GM21367 (cell line): ENCODE results near the gene LSAMP.
A peak's percentile ranks its signal among the peaks of the same experiment; 100 is the strongest.
"Not testable (repeated sequence)": the region's sequence is repeated elsewhere in the genome, so short reads cannot be mapped to it uniquely, and the experiment has no call there.

ENCODE experiments used
- ATAC-seq: cut with Tn5 transposase; IDR thresholded peaks from one replicate; pipeline ENCODE4 v1.9.1; 2021; ENCODE audit not compliant: unreplicated experiment

LSAMP gene

DNA sequence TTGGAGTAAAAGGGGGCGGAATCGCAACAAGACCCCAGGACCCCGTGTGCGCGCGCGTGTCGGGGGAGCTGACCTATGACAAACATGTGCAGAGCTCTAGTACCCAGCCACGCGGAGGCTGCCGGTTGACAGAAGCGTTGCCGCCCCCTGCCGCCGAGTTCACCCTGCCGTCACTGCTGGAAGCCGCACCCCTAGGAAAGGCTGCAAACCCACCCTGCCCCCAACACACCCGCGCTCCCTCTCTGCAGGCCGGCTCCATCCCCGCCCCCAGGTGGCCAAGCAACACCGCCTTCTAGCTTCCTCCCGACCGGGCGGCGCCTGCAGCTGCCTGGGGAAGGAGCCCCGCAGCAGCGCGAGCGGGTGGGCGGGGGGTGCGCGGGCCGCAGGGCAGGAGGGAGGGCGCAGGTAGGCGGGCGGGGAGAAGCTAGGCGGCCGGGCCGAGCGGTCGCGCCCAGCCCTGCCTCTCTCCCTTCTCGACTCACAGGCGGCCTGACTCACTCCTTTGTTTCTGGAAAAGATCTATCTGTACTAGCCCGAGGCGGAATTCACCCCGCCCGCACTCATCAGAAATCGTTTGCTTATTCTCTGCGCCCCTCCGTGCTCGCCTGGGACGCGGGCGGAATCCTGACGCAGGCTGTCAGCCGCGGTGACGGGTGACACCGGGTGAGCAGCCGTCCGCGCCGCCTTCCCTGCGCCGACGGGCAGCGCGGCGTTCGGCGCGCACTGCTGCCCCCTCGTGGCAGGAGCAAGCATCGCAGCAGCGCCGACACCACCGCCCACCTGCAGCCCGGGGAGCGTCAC is 661.1 kb downstream of the LSAMP start:
- ATAC-seq: peak; percentile 90

GRCh38 chr3:115783426-115783825 is 661.9 kb downstream of the LSAMP start:
- ATAC-seq: not testable (repeated sequence)

GRCh38 chr3:115779011-115779410 is 666.3 kb downstream of the LSAMP start:
- ATAC-seq: no peak

GRCh38 chr3:115772951-115773350 is 672.3 kb downstream of the LSAMP start:
- no peak for ATAC-seq

- ATAC-seq: no peak
Measured at GRCh38 chr3:115768661-115769060, 676.6 kb downstream of the LSAMP start.

DNA sequence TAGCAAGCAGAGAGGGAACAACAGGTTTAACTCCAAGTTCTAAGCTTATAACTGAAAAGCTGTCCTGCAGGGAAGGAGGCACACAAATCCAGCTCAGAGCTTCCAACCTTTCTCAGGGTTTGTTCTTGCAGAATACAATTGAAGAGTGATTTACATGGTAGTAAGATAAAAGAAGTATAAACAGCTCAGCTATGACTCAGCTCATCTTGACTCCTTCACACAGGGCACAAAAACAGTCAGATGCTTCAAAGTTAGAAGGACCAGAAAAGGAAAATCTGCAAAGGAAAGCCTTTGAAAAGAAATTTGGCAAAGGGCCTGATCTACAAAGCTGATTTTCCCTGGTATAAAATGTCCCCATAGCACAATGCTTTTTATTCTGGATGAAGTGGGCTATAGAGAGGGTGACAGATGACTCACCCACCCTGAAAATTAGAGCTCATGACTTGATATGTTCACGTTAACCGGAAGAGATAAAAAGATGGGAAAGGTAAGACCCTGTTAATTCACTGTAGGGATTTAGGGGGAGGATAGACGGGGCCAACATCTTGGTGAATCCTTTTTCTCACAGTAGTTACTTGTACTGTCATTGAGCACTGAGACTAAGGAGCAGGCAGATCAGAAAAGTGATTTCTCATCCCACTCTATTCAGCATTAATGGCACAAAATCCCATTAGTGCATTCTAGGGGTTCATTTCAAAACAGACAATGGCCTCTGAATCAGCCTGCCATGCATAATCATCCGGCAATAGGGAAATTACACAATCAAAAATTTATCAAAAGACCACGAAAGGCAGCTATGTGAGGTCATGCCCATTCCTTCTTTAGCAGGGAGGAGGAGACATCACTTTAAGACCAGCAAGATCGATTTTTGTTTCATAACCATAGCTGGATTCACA is 678.5 kb downstream of the LSAMP start:
- ATAC-seq: no peak

GRCh38 chr3:115761927-115762305 is 683.4 kb downstream of the LSAMP start:
- ATAC-seq: no peak

DNA sequence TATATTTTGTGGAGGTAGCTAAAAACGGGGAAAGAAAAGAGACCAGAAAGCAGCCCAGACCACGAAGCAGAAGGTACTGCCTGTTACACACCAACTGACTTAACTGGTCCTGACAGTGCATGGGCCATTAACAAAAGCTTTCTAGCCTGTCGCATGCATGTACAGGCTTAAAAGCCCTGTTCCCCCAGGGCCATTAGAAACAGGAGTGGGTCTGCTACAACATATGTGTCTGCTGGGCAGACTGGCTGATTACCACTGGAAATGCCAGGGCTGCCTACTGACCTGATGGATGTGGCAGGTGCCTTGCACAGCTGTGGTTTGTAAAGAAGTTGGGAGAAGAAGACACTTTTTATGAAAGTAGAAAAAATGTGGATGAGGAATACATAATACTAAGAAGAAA is 684.6 kb downstream of the LSAMP start:
- ATAC-seq: no peak

GRCh38 chr3:115758076-115758763 is 687.1 kb downstream of the LSAMP start:
- no peak for ATAC-seq

- ATAC-seq: not testable (repeated sequence)
Measured at GRCh38 chr3:115752978-115753377, 692.3 kb downstream of the LSAMP start.
